GM19035 (cell line): ENCODE results near the gene ACTL8.

ENCODE experiments used
- ATAC-seq: cut with Tn5 transposase; IDR thresholded peaks from one replicate; pipeline ENCODE4 v1.9.1; 2021; ENCODE audit not compliant: unreplicated experiment

The ACTL8 gene

GRCh38 chr1:17755120-17755519 is at the start of gene ACTL8:
ACTL8 (plus strand) TSS chr1:17755333; CDS start chr1:17823009, 67,676 bp downstream.
- no peak for ATAC-seq

GRCh38 chr1:17706445-17706844 is 48.7 kb upstream of the ACTL8 start:
- ATAC-seq: no peak

- no peak for ATAC-seq
Measured at GRCh38 chr1:17709981-17710380, 45.2 kb upstream of the ACTL8 start.

- ATAC-seq: no peak
Measured at GRCh38 chr1:17710889-17711576, 44.1 kb upstream of the ACTL8 start.

- no peak for ATAC-seq
Measured at GRCh38 chr1:17711577-17711910, 43.6 kb upstream of the ACTL8 start.

GRCh38 chr1:17711941-17712340 is 43.2 kb upstream of the ACTL8 start:
- ATAC-seq: no peak

- ATAC-seq: no peak
Measured at GRCh38 chr1:17713993-17714392, 41.1 kb upstream of the ACTL8 start.

GRCh38 chr1:17717594-17718535 is 37.3 kb upstream of the ACTL8 start:
- ATAC-seq: no peak

- ATAC-seq: no peak
Measured at GRCh38 chr1:17719874-17720273, 35.3 kb upstream of the ACTL8 start.

GRCh38 chr1:17721444-17721843 is 33.7 kb upstream of the ACTL8 start:
- ATAC-seq: no peak

GRCh38 chr1:17723684-17724083 is 31.4 kb upstream of the ACTL8 start:
- no peak for ATAC-seq

- no peak for ATAC-seq
Measured at GRCh38 chr1:17724150-17724549, 31.0 kb upstream of the ACTL8 start.

- no peak for ATAC-seq
Measured at GRCh38 chr1:17725084-17725719, 29.9 kb upstream of the ACTL8 start.

- no peak for ATAC-seq
Measured at GRCh38 chr1:17725811-17726582, 29.1 kb upstream of the ACTL8 start.

- no peak for ATAC-seq
Measured at GRCh38 chr1:17728123-17728712, 26.9 kb upstream of the ACTL8 start.

- ATAC-seq: no peak
Measured at GRCh38 chr1:17729248-17729647, 25.9 kb upstream of the ACTL8 start.

- no peak for ATAC-seq
Measured at GRCh38 chr1:17729909-17730308, 25.2 kb upstream of the ACTL8 start.

GRCh38 chr1:17731460-17731859 is 23.7 kb upstream of the ACTL8 start:
- ATAC-seq: no peak

GRCh38 chr1:17732475-17732874 is 22.7 kb upstream of the ACTL8 start:
- no peak for ATAC-seq

GRCh38 chr1:17733661-17734060 is 21.5 kb upstream of the ACTL8 start:
- no peak for ATAC-seq

- no peak for ATAC-seq
Measured at GRCh38 chr1:17734609-17735008, 20.5 kb upstream of the ACTL8 start.
